ENCODE data around the gene CRKL.

DNA sequence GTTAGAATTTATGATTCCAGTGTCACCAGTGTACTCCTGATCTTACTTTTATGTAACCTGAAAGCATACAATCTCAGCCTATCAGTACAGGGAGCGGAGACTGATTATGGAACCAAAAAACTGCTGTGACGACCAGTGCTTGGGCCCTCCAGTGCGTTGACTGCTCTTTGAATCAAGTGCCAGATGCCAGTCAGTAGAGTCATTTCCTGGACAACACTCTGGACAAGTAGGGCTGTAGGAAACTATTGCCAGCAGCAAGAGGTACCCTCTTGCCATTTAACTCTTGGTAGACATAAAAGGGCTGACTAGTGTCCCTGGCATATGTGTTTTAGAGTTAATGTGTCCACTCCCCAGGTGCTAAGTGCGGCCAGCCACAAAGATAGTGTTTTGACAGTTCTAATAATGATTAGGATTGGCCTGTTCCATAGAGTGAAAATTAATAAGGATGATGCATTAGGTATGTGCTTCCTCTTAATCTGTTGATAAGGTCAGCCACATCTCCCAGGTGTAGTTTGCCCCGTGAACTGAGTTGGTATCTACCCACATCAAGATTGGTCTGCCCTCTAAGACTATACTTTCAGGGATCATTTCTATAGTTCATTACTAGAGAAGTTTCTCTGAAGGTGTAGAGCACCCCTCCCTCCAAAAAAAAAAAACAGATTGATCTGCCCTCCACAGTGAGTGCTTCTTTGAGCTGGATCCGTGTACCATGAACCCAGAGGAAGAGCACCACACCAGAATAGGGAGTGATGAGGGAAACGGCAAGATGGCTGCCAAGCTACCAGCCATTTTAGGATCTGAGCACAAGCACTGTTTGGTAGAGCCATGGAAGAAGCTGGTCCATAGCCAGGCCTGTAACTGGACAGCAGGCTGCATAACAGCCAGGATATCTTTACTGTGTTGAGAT lies 29.1 kb downstream of the CRKL start:
- TF ChIP-seq TEAD4 (IDR thresholded peaks at IDR 0.05; ENCODE audit: borderline replicate concordance, insufficient read depth) (no peak), POLR2AphosphoS5 (IDR thresholded peaks at IDR 0.05; ENCODE audit: low read depth, low read length) (no peak), RCOR1 (IDR thresholded peaks at IDR 0.05; ENCODE audit: low read length) (no peak)
- TF ChIP-seq, protein P1, sequence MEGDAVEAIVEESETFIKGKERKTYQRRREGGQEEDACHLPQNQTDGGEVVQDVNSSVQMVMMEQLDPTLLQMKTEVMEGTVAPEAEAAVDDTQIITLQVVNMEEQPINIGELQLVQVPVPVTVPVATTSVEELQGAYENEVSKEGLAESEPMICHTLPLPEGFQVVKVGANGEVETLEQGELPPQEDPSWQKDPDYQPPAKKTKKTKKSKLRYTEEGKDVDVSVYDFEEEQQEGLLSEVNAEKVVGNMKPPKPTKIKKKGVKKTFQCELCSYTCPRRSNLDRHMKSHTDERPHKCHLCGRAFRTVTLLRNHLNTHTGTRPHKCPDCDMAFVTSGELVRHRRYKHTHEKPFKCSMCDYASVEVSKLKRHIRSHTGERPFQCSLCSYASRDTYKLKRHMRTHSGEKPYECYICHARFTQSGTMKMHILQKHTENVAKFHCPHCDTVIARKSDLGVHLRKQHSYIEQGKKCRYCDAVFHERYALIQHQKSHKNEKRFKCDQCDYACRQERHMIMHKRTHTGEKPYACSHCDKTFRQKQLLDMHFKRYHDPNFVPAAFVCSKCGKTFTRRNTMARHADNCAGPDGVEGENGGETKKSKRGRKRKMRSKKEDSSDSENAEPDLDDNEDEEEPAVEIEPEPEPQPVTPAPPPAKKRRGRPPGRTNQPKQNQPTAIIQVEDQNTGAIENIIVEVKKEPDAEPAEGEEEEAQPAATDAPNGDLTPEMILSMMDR (IDR thresholded peaks at IDR 0.05) = no peak
